HepG2 (cell line): Measurements from ENCODE around the gene SFXN5. TPM values are rescaled to one million over a fixed set of nuclear protein-coding genes. Genes with fewer than 3 reads are reported as not detected.
A peak's percentile ranks its signal among the peaks of the same experiment; 100 is the strongest.

Experiments used
- AHR ChIP-seq: IDR thresholded peaks from 2 replicates; pipeline ENCODE4 v1.6.1; 2018; ENCODE audit warnings: missing genetic modification reagents, missing compliant biosample characterization
- CCAR2 ChIP-seq: fragments of 200-400 bp; formaldehyde crosslinking; optimal IDR thresholded peaks from 2 replicates; pipeline ENCODE3; 2018; ENCODE audit warnings: low read depth, mild to moderate bottlenecking, low read length, moderate library complexity
- FOXC1 ChIP-seq: sonication (generic); formaldehyde crosslinking; IDR thresholded peaks from 2 replicates; pipeline ENCODE4 v1.8.0; 2022; ENCODE audit warnings: mild to moderate bottlenecking, missing genetic modification reagents, borderline replicate concordance
- GATA4 ChIP-seq: sonication (generic); IDR thresholded peaks from 2 replicates; pipeline ENCODE4 v1.6.1; 2016; ENCODE audit warnings: antibody characterized with exemption, low read depth, borderline replicate concordance
- IRX3 ChIP-seq: sonication (generic); formaldehyde crosslinking; IDR thresholded peaks from 2 replicates; pipeline ENCODE4 v1.8.1; 2023; ENCODE audit warnings: mild to moderate bottlenecking, low read depth, missing genetic modification reagents, borderline replicate concordance
- JDP2 ChIP-seq: sonication (generic); formaldehyde crosslinking; IDR thresholded peaks from 2 replicates; pipeline ENCODE4 v1.8.1; 2022; ENCODE audit warnings: missing genetic modification reagents, borderline replicate concordance
- NBN ChIP-seq: fragments of 450-650 bp; conservative IDR thresholded peaks from 2 replicates; pipeline ENCODE4 v1.6.1; 2017
- NCOA1 ChIP-seq: sonication (generic); formaldehyde crosslinking; IDR thresholded peaks from 2 replicates; pipeline ENCODE4 v1.9.0; 2021; ENCODE audit warnings: missing genetic modification reagents
- NFYC ChIP-seq: IDR thresholded peaks from 2 replicates; pipeline ENCODE4 v1.6.1; 2016; ENCODE audit warnings: missing genetic modification reagents, missing compliant biosample characterization
- POLR2G ChIP-seq: fragments of 200-400 bp; formaldehyde crosslinking; IDR thresholded peaks from 2 replicates; pipeline ENCODE4 v1.6.1; 2018; ENCODE audit warnings: mild to moderate bottlenecking, low read depth, low read length, moderate library complexity
- RAD51 ChIP-seq: fragments of 450-650 bp; IDR thresholded peaks from 2 replicates; pipeline ENCODE4 v1.6.1; 2016; ENCODE audit warnings: borderline replicate concordance
- REL ChIP-seq: sonication (generic); formaldehyde crosslinking; conservative IDR thresholded peaks from 2 replicates; pipeline ENCODE4 v1.8.0; 2022; ENCODE audit warnings: mild to moderate bottlenecking, missing genetic modification reagents, moderate library complexity
- RFXANK ChIP-seq: IDR thresholded peaks from 2 replicates; pipeline ENCODE4 v1.6.1; 2016
- SMAD9 ChIP-seq: sonication (generic); formaldehyde crosslinking; IDR thresholded peaks from 2 replicates; pipeline ENCODE4 v1.5.1; 2020; ENCODE audit warnings: mild to moderate bottlenecking, missing genetic modification reagents
- SNRNP70 ChIP-seq: fragments of 200-400 bp; formaldehyde crosslinking; IDR thresholded peaks from 2 replicates; pipeline ENCODE4 v1.6.1; 2017; ENCODE audit warnings: mild to moderate bottlenecking, low read depth, low read length, moderate library complexity
- TARDBP ChIP-seq: sonication (generic); formaldehyde crosslinking; IDR thresholded peaks from 2 replicates; pipeline ENCODE4 v1.8.0; 2022; ENCODE audit warnings: mild to moderate bottlenecking, missing genetic modification reagents
- TSC22D2 ChIP-seq: sonication (generic); formaldehyde crosslinking; IDR thresholded peaks from 2 replicates; pipeline ENCODE4 v1.5.1; 2020; ENCODE audit warnings: missing genetic modification reagents, mild to moderate bottlenecking, borderline replicate concordance
- WIZ ChIP-seq: sonication (generic); formaldehyde crosslinking; IDR thresholded peaks from 2 replicates; pipeline ENCODE4 v1.5.1; 2020; ENCODE audit warnings: mild to moderate bottlenecking, missing genetic modification reagents
- ZBTB25 ChIP-seq: IDR thresholded peaks from 2 replicates; pipeline ENCODE4 v1.6.1; 2018; ENCODE audit warnings: missing genetic modification reagents
- ZNF607 ChIP-seq: sonication (generic); formaldehyde crosslinking; IDR thresholded peaks from 2 replicates; pipeline ENCODE4 v1.5.1; 2020; ENCODE audit warnings: missing genetic modification reagents, mild to moderate bottlenecking, borderline replicate concordance
- ZNF687 ChIP-seq: sonication (generic); formaldehyde crosslinking; IDR thresholded peaks from 2 replicates; pipeline ENCODE4 v1.5.1; 2020; ENCODE audit warnings: mild to moderate bottlenecking, missing genetic modification reagents, moderate library complexity
- ZNF691 ChIP-seq: sonication (generic); formaldehyde crosslinking; IDR thresholded peaks from 2 replicates; pipeline ENCODE4 v1.4.0; 2020; ENCODE audit warnings: missing genetic modification reagents, low read depth, mild to moderate bottlenecking, borderline replicate concordance
- ZNF704 ChIP-seq: sonication (generic); formaldehyde crosslinking; IDR thresholded peaks from 2 replicates; pipeline ENCODE4 v1.8.1; 2023; ENCODE audit warnings: mild to moderate bottlenecking, inconsistent platforms, moderate library complexity, missing genetic modification reagents, borderline replicate concordance
- ZNF782 ChIP-seq: sonication (generic); formaldehyde crosslinking; IDR thresholded peaks from 2 replicates; pipeline ENCODE4 v1.4.0; 2020; ENCODE audit warnings: missing genetic modification reagents, mild to moderate bottlenecking, borderline replicate concordance
- ZNF883 ChIP-seq: sonication (generic); formaldehyde crosslinking; IDR thresholded peaks from 2 replicates; pipeline ENCODE4 v1.5.1; 2020; ENCODE audit warnings: mild to moderate bottlenecking, missing genetic modification reagents; ENCODE audit errors: not compliant biosample characterization
- polyA plus RNA-seq, 8 experiments: library from polyadenylated mRNA; depleted of rRNA in 3 of 8; stranded (reverse) in 7 of 8; unstranded in 1 of 8; fragments of >200 nt; fragmentation: Illumina TruSeq in 4 of 8; extraction: Trizol in 4 of 8; gene quantifications; 2 replicates each; pipeline versions ENCODE4 v1.2.1 to v1.2.3, GENCODE V29; 2011 to 2016; ENCODE audit warnings: low read depth in 4 of 8, missing spikeins in 1 of 8, mixed read lengths in 1 of 8; ENCODE audit not compliant: insufficient read depth in 1 of 8
- total RNA-seq, 5 experiments: library from RNA; depleted of rRNA; stranded (reverse); fragments of >200 nt; fragmentation: Illumina TruSeq; extraction: Trizol; gene quantifications; 2 replicates each; pipeline ENCODE4 v1.2.3, GENCODE V29; 2016; ENCODE audit warnings: low read depth in 1 of 5

Gene SFXN5
- total and polyA plus RNA-seq, 2 of the 13 experiments (the other 11 are each of a cell fraction or from before 2014, with no cell fraction given), result 34.9 to 37.4 TPM

- TF ChIP-seq TSC22D2 (CRISPR knock-in tag), result no peak
- TF ChIP-seq NBN, result no peak
- no peak for TF ChIP-seq TARDBP (CRISPR knock-in tag)
- no peak for TF ChIP-seq GATA4
- no peak for TF ChIP-seq ZNF704 (CRISPR knock-in tag)
- TF ChIP-seq ZBTB25, result no peak
- TF ChIP-seq SMAD9, result no peak
- TF ChIP-seq ZNF883 (CRISPR knock-in tag), result peak; percentile 4
- no peak for TF ChIP-seq FOXC1 (CRISPR knock-in tag)
- no peak for TF ChIP-seq CCAR2
- no peak for TF ChIP-seq SNRNP70
- 0 out of 2 replicates have a peak, but pooled peaks have one; percentile 18 for TF ChIP-seq AHR
- no peak for TF ChIP-seq NFYC (CRISPR knock-in tag)
- no peak for TF ChIP-seq RFXANK (CRISPR knock-in tag)
- TF ChIP-seq ZNF687 (CRISPR knock-in tag), result peak; percentile 5; the same call in 1 of the 2 replicates
- no peak for TF ChIP-seq REL
- no peak for TF ChIP-seq ZNF607 (CRISPR knock-in tag)
- TF ChIP-seq POLR2G, result no peak
- no peak for TF ChIP-seq IRX3
- TF ChIP-seq RAD51, result no peak
- no peak for TF ChIP-seq WIZ (CRISPR knock-in tag)
- TF ChIP-seq ZNF691 (CRISPR knock-in tag), result no peak
- TF ChIP-seq NCOA1, result 0 out of 2 replicates have a peak, but pooled peaks have one; percentile 6
- TF ChIP-seq JDP2 (CRISPR knock-in tag), result no peak
- 0 out of 2 replicates have a peak, but pooled peaks have one; percentile 21 for TF ChIP-seq ZNF782 (CRISPR knock-in tag)
Observed at GRCh38 chr2:73022024-73022568, 49.4 kb downstream of the SFXN5 start (continued).
